Renal cortex interstitium (tissue), 15 donors: ENCODE results near the gene SCYGR1. TPM values are rescaled to one million over a fixed set of nuclear protein-coding genes. Genes with fewer than 3 reads are reported as not detected.
"Not testable (repeated sequence)": the region's sequence is repeated elsewhere in the genome, so short reads cannot be mapped to it uniquely, and the experiment has no call there.

Source experiments
- DNase-seq, 11 donors: peaks; one replicate each; pipeline ENCODE4 v3.0.0-alpha.2; 2013; ENCODE audit warnings: low read depth in 9 of 11, low spot score in 4 of 11; ENCODE audit errors: extremely low read depth in 1 of 11
- long read RNA-seq, 16 experiments: transcript quantifications; one replicate each; lab custom pipeline, GENCODE V29; 2026
- polyA plus RNA-seq, 3 donors: library from polyadenylated mRNA; unstranded; fragments of 120-200 nt; gene quantifications; one replicate each; pipeline ENCODE4 v1.2.1, GENCODE V29; 2013; ENCODE audit not compliant: insufficient read length in 3 of 3

The SCYGR1 gene, protein sequence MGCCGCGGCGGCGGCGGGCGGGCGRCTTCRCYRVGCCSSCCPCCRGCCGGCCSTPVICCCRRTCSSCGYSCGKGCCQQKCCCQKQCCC
- not detected for polyA plus RNA-seq
- long read RNA-seq, donor 1 = 0 reads
- long read RNA-seq, donor 2 = 0 reads
- long read RNA-seq, donor 3 = 0 reads
- long read RNA-seq, donor 4 = 0 reads
- long read RNA-seq, donor 5 = 0 reads
- long read RNA-seq, donor 6 = 0 reads
- long read RNA-seq, donor 7 = 0 reads
- long read RNA-seq, donor 8 = 0 reads
- long read RNA-seq, donor 9, partial matches to known transcripts = 0 of 1 reads
- long read RNA-seq, donor 9, other reads (novel, unspliced or antisense) = 0 of 1 reads
- long read RNA-seq, donor 10 = 0 reads
- long read RNA-seq, donor 11 = 0 reads
- long read RNA-seq, donor 12 = 0 reads
- long read RNA-seq, donor 13 = 0 reads
- long read RNA-seq, donor 14 = 0 reads
- long read RNA-seq, donor 15 = 0 reads
- long read RNA-seq, donor 16 = 0 reads

DNA sequence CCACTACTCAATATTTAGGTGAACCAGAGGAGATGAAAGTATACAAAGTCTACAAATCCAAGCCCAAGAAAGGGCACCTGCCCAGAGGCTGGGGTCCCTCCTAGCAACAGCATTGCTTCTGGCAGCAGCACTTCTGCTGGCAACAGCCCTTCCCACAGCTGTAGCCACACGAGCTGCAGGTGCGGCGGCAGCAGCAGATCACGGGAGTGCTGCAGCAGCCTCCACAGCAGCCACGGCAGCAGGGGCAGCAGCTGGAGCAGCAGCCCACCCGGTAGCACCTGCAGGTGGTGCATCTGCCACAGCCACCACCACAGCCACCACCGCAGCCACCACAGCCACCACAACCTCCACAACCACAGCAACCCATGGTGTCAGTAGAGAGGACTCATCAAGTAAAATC, at the start of gene SCYGR1:
TSS of gene SCYGR1 (minus strand) at position 367 of the 400 bp plus-strand sequence. CDS start at position 367, 0 bp downstream.
- DNase-seq = not testable (repeated sequence)

DNA sequence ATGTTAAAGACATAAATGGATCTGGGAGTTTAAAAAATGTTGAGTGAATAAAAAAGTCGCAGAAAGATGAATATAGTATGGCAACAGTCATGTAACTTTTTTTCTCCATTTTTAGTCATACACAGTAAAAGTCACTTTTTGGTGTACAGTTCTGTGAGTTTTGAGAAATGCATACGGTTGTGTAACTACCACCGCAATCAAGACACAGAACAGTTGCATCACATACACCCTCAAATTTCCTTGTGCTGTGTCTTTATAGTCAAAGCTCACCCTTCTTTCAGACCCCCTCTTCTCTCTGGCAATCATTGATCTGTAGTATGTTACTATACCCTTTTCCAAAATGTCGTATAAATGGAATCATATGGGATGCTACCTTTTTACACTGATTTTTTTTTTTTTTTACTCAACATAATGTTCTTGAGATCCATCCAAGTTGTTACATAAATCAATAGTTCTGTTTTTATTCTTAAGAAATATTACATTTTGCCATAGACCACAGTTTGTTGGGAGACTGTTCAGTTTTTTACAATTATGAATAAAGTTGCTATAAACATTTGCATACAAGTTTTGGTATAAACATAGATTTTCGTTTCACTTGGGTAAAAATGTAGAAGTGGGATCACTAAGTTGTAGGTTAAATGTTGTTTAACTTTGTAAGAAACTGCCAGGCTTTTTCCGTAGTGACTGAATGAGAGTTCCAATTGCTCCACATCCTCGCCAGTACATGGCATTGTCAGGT, 48.9 kb upstream of the SCYGR1 start:
- DNase-seq = no peak

- DNase-seq = no peak
These were observed 45.4 kb upstream of the SCYGR1 start for GRCh38 chr2:227433171-227433570.

GRCh38 chr2:227430639-227431038, 42.9 kb upstream of the SCYGR1 start:
- DNase-seq = no peak

GRCh38 chr2:227428731-227429285, 41.1 kb upstream of the SCYGR1 start:
- no peak for DNase-seq

DNA sequence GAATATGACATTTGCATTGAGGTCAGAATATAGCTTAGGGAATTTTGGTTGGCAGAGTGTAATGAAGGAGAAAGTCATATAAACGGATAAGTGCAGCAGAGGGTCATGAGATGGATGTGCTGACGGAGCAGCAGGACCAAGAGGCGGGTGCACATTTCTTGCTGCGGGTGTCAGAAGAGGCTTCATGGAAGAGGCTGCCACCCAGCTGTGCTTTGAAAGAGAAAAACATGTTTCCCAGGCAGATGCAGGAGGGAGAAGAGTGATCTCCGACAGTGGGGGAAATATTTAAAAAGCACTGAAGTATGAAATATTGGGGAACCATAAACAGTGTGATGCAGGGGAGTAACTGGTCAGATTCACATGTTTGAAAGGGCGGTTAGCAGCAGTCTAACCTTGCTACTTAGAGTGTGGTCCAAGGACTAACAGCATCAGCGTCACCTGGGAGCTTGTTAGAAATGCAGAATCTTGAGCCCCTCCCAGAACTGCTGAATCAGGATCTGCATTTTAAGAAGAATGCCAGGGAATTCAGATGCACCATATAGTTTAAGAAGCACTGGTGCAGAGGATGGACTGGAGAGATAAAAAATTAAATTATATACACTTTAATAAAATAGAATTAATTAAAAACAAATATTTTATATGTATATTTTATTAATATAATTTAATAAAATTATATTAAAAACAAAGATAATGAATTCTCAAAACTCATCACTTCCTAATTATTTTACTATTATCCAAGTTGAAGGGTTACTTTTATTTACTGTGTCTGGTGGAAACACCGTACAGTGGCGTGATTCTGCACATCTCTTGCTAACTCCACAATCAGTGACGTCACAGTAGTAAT, 36.1 kb upstream of the SCYGR1 start:
- DNase-seq = no peak

DNA sequence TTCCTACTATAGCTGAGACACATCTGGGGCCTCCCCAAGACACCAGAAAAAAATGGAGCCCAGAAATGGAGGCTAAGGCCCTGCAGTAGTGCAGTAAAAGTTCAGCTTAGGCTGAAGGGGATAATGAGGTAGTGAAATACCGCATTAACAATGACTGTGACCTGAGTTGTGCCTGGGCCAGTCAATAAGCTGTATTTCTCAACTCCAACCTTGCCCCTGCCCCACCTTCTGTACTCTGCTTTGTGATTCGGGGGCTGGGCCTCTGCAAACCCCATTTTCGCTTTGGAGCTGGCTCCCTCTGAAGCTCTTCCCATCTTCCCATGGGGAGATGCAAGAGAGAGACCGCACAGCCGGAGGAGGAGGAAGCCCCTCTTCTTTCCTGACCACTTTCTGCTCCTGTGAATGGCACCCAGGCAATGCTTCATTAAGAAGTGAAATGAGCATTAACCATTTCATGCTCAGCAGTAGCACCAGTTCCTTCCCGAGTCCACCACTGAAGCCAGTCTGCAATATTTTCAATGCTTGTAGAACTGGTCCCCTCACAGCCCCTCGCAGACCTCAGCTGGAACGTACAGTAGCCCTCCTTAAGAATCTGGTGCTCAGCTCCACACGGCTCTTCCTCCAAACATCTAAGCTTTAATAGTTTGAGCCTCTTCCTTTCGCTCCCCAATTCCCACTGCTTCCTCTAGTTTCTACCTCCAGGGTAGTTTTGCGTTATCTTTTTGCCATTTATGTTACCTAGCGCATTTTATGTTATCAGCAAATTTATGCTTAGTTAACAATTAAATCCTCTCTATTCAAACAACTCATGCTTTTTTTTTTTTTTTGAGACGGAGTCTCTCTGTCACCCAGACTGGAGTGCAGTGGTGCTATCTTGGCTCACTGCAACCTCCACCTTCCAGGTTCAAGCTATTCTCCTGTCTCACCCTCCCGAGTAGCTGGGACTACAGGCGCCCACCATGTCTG, 32.6 kb upstream of the SCYGR1 start:
- DNase-seq = no peak

DNA sequence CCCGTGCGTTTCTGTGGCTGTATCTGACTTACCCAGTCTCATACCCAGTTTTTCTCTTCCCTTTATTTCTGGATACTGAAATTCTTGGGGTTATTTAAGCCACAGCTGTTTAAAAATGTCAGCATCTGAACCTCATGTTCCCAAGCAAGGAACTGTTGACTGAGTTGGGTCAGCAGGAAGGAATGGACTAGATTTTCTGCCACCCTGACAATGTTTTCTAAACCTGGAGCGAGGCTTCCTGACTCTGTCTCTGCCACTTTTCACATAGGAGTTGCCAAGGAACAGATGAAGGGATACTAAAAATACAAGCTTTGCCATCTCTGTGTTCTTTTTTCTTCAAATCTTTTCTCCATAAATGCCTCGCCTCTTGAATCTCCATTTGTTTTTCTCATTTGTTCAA, 29.0 kb upstream of the SCYGR1 start:
- DNase-seq = no peak

GRCh38 chr2:227415538-227416424, 28.0 kb upstream of the SCYGR1 start:
- DNase-seq = peak in 2 of 11 donors; percentile 12 to 18

DNA sequence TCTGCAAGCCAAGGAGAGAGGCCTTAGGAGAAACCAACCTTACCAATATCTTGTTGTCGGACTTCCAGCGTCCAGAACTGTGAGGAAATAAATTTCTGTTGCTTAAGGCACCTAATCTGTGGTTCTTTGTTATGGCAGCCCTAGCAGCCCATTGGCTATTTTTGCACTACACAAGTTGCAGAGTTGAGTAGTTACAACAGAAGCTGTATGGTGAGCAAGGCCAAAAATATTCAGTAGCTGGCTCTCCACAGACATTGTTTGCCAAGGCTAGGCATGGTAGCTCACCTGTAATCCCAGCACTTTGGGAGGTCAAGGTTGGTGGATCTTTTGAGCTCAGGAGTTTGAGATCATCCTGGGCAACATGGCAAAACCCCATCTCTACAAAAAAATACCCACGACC, 27.1 kb upstream of the SCYGR1 start:
- no peak for DNase-seq

- DNase-seq = no peak
These were observed 25.6 kb upstream of the SCYGR1 start for GRCh38 chr2:227413371-227413770.

- no peak for DNase-seq
These were observed 25.1 kb upstream of the SCYGR1 start for GRCh38 chr2:227412877-227413276.

GRCh38 chr2:227411990-227412350, 24.2 kb upstream of the SCYGR1 start:
- DNase-seq = no peak

GRCh38 chr2:227411320-227411989, 23.7 kb upstream of the SCYGR1 start:
- no peak for DNase-seq

DNA sequence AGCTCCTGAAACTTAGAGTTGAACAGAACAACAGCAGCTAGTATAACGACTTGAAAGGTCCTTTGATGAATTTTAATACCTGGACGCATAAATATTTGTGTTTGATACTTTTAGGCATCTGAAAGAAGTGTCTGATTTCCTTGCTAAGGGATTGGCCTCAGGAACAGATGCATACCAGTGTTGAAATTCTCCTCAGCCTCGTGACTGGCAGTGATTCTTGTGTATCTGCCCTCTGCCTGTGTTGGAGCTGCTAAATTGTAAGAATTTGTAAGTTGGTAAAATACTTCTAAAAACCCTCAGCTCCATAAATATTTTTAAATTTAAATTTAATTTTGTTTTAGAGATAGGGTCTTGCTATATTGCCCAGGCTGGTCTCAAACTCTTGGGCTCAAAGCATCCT, 22.4 kb upstream of the SCYGR1 start:
- DNase-seq = no peak

GRCh38 chr2:227407591-227408151, 19.9 kb upstream of the SCYGR1 start:
- DNase-seq = no peak
